ENCODE measurements around the gene THUMPD2.
A peak's percentile ranks its signal among the peaks of the same experiment; 100 is the strongest.
"Not testable (repeated sequence)": the region's sequence is repeated elsewhere in the genome, so short reads cannot be mapped to it uniquely, and the experiment has no call there.

THUMPD2 gene

DNA sequence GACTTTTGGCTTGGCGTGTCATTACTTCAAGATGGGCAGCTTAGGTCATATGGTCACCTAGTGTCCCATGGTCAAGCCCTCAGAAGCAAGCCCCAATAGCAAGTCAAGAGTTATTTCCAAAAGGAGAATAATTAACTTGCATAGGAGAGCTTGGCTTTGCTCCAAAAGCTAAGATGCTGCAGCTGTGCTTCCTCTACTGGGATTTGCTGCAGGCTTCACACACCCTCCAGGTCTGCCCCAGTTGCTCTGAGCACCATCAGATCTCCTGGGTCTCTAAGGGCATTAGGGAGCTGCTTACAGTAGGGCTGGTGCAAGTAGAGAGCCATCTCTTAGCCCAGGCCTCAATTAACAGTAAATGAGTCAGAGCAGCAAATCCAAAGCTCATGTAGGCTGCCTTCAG is 46.6 kb downstream of the THUMPD2 start:
- no peak for DNase-seq (ENCODE audit: low read depth, low spot score)
- H3K4me3 ChIP-seq (ENCODE audit: low read depth, low read length) = no peak overlapping the region
- CTCF ChIA-PET = interaction anchor here (1.5 to 3.8 kb wide), 2 partner anchors 18 to 139 kb away, joined by 3 to 25 read pairs; no protein-coding TSS in a partner anchor
- TF ChIP-seq CTCF (IDR thresholded peaks at IDR 0.05; ENCODE audit: insufficient read depth, low read length, missing control alignments) = no peak
- POLR2A ChIA-PET = interaction anchor here (0.7 kb wide), 1 partner anchor 481 kb away, joined by 3 read pairs; no protein-coding TSS in a partner anchor

DNA sequence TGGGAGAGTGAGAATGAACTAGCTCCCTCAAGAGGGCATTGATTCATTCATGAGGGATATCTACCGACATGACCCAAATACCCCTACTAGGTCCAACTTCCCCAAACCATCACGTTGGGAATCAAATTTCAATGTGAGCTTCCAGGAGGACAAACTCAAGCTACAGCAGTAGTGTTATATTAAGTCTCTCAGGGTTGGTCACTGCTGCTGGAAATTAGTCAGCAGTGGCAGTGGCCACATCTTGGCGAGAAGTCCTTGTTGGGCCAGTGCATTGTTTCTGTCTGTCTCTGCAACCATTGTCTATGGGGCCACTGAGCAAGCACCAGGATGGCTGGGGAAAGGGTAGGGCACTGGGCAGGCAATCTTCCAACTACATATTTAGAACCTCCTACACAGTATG is 47.5 kb downstream of the THUMPD2 start:
- ChIA-PET POLR2A (no interaction called here), CTCF (interaction anchor here (0.6 to 3.8 kb wide), 13 partner anchors 7 to 294 kb away, joined by 3 to 27 read pairs (median 6); no protein-coding TSS in a partner anchor)

GRCh38 chr2:39730685-39731302 is 48.3 kb downstream of the THUMPD2 start:
- DNase-seq (ENCODE audit: low read depth, low spot score) = no peak
- CTCF ChIA-PET = interaction anchor here (0.6 to 3.8 kb wide), 19 partner anchors 8 to 293 kb away, joined by 3 to 27 read pairs (median 5); no protein-coding TSS in a partner anchor
- TF ChIP-seq CTCF (IDR thresholded peaks at IDR 0.05; ENCODE audit: insufficient read depth, low read length, missing control alignments) = peak; percentile 41
- no peak overlapping the region for H3K4me3 ChIP-seq (ENCODE audit: low read depth, low read length)
- POLR2A ChIA-PET = no interaction called here

More for the DNA sequence above, 47.5 kb downstream of the THUMPD2 start:
- DNase-seq (ENCODE audit: low read depth, low spot score) = no peak
- TF ChIP-seq CTCF (IDR thresholded peaks at IDR 0.05; ENCODE audit: insufficient read depth, low read length, missing control alignments) = no peak
- H3K4me3 ChIP-seq (ENCODE audit: low read depth, low read length) = no peak overlapping the region

- no peak for DNase-seq (ENCODE audit: low read depth, low spot score)
- ChIA-PET POLR2A (no interaction called here), CTCF (interaction anchor here (0.7 to 3.8 kb wide), 22 partner anchors 8 to 261 kb away, joined by 3 to 27 read pairs (median 5); no protein-coding TSS in a partner anchor)
- H3K4me3 ChIP-seq (ENCODE audit: low read depth, low read length) = no peak overlapping the region
- TF ChIP-seq CTCF (IDR thresholded peaks at IDR 0.05; ENCODE audit: insufficient read depth, low read length, missing control alignments) = no peak
These were observed 48.8 kb downstream of the THUMPD2 start for GRCh38 chr2:39730276-39730675.

GRCh38 chr2:39728941-39729351 is 50.1 kb downstream of the THUMPD2 start:
- POLR2A ChIA-PET = no interaction called here
- TF ChIP-seq CTCF (IDR thresholded peaks at IDR 0.05; ENCODE audit: insufficient read depth, low read length, missing control alignments) = peak; percentile 54
- CTCF ChIA-PET = interaction anchor here (0.7 to 3.8 kb wide), 14 partner anchors 9 to 371 kb away, joined by 3 to 27 read pairs (median 4); no protein-coding TSS in a partner anchor
- no peak overlapping the region for H3K4me3 ChIP-seq (ENCODE audit: low read depth, low read length)
- no peak for DNase-seq (ENCODE audit: low read depth, low spot score)

GRCh38 chr2:39728085-39728484 is 51.0 kb downstream of the THUMPD2 start:
- POLR2A ChIA-PET; DNase-seq (ENCODE audit: low read depth, low spot score); H3K4me3 ChIP-seq (ENCODE audit: low read depth, low read length): not testable (repeated sequence)
- CTCF ChIA-PET = interaction anchor here (1.1 to 1.5 kb wide), 2 partner anchors 10 to 31 kb away, joined by 3 to 6 read pairs; no protein-coding TSS in a partner anchor
